SKM-1 treated with dmso at 0.1 percent for 144 hours (cell line): ENCODE measurements around the gene IFRD1.
A peak's percentile ranks its signal among the peaks of the same experiment; 100 is the strongest.

Experiments
- DNase-seq: peaks from one replicate; lab custom pipeline; 2025; ENCODE audit not compliant: unreplicated experiment; lab: John Stamatoyannopoulos, UW

The IFRD1 gene, protein sequence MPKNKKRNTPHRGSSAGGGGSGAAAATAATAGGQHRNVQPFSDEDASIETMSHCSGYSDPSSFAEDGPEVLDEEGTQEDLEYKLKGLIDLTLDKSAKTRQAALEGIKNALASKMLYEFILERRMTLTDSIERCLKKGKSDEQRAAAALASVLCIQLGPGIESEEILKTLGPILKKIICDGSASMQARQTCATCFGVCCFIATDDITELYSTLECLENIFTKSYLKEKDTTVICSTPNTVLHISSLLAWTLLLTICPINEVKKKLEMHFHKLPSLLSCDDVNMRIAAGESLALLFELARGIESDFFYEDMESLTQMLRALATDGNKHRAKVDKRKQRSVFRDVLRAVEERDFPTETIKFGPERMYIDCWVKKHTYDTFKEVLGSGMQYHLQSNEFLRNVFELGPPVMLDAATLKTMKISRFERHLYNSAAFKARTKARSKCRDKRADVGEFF

DNA sequence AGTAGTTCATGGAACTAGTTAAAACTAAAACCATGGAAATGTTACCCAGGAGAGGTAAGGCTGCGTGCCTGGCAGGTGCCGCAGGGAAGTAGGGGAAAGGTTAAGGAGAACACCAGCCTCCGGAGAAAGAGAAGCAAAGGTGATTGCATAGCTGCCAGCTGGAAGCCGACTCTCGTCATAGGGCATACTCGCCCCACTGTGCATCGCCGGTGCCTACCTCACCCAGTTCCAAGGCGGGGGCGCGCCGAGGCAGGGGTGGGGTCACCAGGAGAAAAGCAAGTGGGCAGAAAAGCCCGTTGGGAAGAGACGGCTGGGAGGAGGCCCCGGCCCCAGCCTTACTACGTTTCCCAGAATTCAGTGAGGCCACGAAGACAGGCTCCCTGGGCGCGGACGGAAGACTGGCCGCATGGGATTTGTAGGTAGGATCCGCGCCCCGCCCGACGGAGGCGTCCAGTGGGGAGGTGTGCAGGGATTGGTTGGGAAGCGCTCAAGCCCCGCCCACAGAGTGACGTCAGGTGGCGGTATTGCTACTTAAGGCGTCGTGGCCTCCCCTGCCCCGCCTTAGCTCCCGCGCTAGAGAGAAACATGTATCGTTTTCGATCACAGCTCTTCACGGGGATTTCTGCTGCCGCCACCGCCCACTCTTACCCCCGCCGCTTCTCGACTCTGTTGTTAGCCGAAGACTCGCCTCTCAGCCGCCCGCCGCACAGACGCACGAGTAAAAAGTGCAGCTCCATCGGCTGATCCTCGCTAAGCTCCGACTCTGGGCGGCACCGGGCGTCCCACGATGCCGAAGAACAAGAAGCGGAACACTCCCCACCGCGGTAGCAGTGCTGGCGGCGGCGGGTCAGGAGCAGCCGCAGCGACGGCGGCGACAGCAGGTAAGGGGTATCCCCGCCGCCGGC lies at the start of gene IFRD1:
TSS of gene IFRD1 (plus strand) at position 559 of the 905 bp plus-strand sequence. CDS start at position 788, 229 bp downstream.
- peak; percentile 94 for DNase-seq

DNA sequence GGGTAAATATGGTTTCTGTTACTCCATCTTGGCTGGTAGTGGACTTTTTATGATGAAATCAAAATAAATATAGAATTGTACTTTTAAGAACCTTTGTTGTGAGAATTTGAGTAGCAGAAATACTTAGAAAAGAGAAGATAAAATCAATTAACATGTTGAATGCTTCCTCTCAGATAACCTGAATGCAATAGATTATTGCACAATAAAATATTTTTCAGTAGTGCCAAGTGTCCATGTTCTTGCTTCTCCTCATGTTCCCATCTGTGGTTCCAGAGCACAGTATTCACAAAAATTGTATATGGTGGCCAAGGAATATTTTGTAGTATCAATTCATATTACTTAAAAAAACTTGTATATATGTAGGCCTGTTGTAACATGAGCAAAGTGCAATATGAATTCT lies 45.9 kb upstream of the IFRD1 start:
- no peak for DNase-seq

DNA sequence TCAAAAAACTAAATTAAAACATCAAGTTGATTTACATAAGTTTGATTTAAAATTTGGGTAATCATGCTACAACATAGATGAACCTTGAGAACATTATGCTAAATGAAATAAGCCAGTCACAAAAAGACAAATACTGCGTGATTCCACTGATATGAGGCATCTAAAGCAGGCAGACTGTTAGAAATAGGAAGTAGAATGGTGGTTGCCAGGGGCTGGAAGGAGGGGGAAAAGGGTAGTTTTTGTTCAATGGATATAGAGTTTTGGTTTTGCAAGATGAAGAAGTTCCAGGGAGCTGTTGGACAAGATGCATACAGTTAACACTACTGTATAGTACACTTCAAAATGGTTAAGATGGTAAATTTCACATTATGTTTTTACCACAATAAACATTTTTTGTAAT lies 45.0 kb upstream of the IFRD1 start:
- peak; percentile 13 for DNase-seq

DNA sequence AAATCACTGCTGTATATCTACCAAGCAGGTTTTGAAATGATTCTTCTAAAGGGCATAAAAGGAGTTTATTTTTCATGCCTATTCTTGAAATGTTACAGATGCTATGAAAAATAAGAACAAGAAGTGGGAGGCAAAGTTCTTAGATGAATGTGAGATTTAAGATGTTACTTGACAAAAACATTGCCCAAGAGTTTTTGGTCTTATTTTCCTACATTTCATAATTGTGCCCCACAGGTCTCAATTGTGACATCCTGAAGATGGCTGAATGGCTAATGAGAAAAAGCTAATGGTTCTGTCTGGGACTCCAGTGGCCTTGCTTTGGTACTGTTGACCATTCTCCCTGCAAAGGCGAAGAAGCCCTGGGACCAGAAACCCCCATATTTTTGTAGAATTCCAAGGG lies 43.0 kb upstream of the IFRD1 start:
- DNase-seq = no peak

DNA sequence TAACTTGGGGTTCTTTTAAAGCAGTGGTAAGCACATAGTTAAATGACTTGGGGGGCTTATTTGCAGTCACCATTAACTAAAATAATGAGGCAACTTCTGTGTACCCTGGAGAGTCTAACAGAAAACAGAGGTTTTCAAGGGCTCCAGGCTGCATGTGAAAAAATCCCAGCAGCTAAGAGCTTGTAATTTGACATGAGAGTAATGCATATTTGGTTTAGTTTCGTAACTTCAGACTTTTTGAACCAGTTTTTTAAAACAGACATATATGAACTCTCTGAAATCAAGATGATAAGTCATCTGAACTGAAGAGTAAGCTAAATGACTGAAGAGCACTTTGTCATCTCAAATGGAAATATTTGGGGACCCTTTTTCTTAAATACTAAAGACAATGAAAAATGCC lies 40.2 kb upstream of the IFRD1 start:
- no peak for DNase-seq

DNA sequence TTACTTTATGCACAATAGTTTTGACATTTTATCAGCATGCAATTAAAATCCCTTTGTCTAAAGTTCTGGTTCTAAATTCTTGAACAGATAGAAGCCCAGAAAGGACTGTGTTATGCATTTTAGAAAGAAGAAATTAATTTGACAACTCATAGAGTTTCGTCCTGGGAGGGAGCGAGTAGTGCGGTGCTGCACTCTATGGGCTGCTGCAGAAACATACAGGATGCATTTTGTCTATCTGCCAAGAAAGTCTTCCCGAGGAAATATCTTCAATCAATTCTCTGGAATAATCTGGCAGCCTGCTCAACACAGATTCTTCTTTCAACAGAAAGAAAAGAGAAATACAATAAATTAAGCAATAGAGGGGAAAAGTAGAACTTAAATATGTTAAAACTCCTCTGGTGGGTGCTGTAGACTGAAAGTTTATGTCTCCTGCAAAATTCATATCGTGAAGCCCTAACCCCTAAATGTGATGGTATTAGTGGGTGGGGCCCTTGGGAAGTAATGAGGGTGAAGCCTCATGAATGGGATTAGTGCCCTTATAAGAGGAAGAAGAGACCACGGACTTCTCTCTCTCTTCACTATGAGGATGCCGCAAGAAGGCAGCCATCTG lies 39.0 kb upstream of the IFRD1 start:
- no peak for DNase-seq

DNA sequence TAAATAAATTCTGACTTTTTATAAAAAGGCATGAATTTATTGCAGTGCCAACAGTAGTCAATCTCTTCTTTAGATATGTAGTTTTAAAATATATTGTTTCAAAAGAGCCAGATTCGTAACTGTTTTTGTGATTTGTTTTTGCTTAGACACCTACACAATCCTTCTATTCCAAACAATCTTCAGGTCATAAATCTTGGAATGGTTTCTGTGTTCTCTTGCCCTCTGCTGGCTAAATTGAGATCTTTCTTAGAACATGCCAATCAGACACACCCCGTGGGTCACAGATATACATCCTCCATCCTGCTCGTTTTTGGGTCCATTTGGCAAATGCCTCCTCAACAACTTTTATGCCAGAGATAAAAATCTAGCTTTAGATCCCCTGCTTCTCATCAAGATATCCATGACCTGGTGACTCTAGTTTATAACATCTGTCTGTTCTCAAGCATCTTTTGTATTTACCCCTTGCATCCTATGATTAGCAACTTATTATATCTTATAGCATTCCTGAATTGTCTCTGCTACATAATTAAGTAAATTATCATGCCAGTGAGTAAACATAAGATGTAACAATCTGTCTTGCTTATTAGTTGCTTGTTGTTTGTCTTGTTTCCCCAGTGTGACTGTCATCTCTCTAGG lies 35.3 kb upstream of the IFRD1 start:
- DNase-seq = no peak

DNA sequence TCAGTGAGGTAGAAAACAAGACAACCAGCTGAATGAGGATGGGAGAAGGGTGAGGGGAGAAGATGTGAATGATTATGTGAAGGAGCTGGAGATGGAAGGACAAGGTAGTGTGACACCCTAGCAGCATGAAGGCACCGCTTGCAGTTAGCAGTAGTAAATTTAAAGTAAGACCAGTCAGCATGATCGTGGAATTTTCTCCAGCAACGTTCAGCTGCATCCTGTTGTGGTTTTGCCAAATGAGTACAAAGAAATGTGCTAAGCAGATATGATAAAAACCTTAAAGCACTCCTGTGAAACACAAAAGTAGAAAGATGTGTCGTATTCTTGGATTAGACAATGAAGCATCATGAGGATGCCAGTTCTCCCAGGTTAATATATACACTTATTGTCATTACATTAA lies 34.1 kb upstream of the IFRD1 start:
- no peak for DNase-seq

DNA sequence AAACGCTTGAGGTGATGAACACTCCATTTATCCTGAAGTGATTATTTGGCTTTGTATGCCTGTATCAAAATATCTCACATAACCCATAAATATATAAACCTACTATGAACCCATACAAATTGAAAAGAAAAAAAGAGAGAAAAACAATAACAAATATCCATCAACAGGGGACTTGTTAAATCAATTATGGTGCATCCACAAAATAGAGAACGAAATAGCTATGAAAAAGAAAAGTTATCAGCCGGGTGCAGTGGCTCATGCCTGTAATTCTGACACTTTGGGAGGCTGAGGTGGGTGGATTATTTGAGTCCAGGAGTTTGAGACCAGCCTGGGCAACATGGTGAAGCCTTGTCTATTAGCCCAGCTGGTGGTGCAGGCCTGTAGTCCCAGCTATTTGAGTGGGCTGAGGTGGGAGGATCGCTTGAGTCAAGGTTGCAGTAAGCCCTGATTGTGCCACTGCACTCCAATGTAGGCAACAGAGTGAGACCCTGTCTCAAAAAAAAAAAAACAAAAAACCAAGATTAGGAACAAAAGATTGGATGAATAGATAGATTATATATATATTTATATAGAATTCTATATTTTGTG lies 30.6 kb upstream of the IFRD1 start:
- no peak for DNase-seq

DNA sequence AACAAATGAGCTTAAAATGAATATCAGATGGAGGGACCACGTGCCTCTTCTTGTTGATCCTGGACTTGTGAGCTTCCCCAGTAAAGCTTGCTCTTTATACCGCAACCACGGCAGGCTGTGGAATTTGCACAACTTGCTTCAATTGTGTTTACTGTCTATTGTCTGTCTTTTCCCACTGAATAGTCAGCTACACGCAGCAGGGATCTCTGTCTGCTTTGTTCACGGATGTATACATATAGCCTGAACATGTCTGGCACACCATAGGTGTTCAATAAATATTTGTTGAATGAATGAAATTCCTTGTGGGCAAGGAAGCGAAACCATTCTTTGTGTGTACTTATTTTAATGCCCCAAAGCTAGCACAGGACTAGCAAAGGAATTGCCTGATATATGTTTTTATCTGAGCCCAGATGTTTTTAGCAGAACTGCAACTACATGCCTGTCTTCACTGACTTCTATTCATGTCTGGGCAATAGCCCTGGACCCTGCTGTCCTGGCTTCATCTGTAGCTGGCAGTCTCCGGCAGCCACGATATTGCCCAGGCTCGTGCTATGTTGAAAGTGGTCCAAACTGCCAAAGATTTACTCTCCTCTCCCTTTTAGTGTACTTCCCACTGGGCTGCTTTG lies 29.9 kb upstream of the IFRD1 start:
- DNase-seq = no peak

DNA sequence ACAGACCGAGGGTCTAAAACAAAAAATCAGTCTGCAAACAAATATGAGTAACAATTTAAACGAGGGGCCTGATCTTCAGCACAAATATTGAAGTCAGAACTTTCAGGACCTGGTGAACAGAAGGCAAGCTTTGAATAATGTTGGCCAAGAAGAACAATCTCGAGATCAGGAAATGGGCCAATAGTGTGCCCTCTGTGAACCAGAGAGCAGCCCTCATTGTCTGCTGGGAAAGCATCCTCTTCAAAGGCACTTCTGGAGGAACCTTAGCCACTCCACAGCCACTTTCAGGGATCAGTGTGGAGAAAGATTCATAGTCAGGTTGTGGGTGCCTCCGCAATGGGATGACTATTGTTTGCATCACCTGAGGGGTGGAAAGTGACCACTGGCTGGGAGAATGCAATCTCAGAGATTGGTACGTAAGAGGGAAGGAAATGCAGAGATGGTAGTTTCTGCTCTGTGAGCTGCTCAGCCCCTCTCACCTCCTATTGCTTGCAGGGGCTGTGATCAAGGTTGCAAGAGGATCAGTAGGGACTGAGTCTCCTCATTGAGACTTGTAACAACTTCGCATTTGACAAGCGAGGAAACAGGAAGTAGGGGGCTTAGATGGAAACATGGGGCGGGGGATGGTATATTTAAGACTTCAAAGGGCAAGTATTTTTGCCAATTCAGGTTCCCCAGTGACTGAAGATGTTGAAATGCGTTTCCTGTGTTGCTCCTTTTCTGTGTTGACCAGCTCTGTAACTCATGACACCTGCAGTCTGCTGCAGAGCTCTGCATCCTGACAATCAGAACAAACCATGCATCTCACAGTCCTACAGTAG lies 28.4 kb upstream of the IFRD1 start:
- DNase-seq = peak; percentile 81

DNA sequence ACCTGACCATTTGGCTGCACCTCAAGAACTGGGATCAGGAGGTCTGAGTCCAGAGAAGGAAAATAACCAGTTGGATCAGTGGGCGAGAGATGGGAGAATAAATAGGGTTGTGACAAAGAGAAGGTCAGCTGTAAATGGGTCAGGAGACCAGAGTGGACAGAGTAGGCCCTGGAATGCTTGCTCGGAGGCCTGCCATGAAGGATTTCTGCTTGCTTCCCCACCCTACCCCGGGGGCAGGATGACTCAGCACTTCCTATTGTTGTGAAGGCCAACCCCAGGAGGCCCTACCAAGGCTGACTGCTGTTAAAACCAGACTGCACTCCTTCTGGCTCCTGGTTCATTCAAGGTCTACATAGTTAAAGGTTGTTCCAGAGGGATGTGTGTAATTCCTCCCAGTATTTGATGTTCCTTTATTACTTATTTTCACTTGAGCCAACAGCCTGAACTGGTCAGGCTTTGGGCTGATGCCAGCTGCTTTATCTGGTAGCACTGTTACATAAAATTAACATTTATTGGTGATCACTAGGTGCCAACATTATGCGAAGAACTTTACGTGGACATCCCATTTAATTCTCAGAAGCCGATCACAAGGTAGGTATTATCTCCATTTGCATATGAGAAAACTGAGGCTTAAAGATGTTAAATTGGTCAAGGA lies 27.3 kb upstream of the IFRD1 start:
- DNase-seq = peak; percentile 43

DNA sequence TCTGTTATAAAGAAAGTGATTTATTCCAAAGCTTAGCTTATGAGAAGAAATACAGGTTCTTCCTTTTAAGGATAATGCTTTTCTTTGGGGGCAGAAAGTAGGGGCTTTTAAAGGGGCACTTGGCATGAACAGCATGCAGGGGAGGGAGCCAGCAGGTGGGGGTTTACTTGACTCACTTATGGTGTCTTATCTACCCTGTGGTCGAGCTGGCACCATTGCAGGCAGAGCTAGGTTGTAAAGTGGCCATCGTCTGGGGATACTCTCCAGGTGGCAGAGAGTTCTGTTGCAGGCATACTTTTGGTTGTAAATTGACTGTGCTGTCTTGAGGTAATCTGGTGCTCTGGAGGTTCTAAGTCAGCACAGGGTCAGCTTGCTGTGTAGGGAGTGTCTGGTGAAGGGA lies 26.3 kb upstream of the IFRD1 start:
- DNase-seq = no peak

DNA sequence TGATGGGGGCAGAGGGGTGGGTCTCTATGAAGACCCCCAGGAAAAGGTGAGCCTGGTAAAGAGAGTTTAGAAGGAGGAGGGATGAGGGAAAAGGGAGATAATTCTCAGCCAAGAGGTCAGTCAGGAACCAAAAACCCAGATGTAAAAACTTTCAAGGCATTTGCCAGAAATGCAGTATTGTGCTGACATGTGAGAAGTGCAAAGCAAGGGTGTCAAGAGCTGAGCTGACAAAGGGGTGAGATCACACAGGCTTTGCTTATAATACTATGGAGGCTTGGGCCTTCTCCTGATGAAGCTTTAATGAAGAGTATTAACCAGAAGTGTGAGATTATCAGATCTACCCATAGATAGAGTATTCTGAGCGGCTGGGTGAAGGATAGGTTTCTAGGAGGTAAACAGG lies 22.3 kb upstream of the IFRD1 start:
- no peak for DNase-seq

DNA sequence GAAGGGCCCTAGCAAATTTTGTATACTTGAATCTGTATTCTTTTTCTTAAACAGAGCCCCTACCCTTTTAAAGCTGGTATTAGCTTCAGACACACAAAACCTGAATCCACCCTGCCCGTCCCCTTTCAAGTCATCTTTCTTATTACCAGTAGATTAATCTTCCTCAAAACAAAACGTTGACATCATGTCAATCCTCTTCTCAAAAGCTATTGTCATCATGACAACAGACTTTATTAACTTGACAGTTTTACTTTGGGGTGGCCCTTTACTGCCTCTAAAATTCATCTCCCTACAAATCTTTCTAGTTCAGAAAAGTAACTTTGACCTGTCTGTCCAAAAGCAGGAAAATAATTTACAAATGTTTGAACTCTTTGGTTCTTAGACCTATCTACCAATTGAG lies 21.5 kb upstream of the IFRD1 start:
- no peak for DNase-seq

DNA sequence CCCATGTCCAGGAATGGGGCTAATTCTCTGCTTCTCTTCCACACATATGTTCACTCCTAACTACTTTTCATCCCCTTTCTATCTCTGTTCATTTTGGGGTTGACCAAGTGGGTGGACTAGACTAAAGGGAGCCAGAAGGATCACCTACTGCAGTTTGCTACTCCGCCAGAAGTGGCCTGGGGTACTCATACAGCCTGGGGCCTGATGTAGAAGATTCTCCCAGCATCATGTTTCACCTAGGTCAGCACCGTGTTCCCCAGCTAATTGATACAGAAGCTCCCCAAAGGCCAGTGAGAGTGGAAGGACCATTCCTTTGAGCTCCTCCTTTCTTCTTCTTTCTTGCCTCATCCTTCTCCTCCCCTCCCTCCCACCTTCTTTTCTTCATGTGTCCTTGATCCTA lies 19.6 kb upstream of the IFRD1 start:
- no peak for DNase-seq

DNA sequence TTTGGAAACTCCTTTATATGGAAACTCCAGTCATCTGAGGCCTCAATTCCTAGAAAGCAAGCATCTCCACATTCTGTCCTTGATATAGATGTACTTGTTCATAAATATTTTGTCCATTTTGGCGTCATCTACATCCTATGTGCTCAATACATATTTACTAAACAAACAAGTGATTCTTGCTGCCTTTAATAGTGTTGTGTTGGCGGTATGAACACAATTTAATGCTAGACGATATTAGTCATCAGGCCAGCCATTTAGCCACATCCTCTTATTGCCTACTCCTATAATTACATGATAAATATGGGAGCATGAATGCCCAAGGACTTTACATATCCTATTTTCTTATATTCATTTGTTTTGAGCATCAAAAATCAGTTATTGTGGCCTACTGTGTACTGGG lies 18.5 kb upstream of the IFRD1 start:
- DNase-seq = no peak

DNA sequence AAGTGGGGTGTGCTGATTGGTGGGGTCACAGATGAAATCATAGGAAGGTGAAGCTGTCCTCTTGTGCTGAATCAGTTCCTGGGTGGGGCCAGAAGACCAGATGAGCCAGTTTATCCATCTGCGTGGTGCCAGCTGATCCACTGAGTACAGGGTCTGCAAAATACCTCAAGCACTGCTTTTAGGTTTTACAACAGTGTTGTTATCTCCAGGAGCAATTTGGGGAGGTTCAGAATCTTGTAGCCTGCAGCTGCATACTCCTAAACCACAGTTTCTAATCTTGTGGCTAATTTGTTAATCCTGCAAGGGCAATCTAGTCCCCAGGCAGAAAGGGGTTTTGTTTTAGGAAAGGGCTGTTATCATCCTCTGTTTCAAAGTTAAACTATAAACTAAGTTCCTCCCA lies 17.0 kb upstream of the IFRD1 start:
- no peak for DNase-seq

DNA sequence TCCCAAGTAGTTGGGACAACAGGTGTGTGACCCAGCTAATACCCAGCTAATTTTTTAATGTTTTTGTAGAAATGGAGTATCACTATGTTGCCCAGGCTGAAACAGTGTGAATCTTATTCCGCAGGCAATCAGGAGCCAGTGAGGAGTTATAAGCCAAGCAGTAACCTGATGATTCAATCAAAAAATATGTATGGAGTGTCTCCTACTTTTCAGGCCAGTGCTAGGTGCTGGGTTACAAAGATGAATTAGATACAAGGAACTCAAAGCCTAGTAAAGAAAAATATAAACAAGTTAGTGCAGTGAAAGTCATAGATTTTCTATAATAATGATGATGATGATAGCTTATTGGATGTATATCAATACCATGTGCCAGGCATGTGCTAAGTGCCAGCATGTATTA lies 13.2 kb upstream of the IFRD1 start:
- no peak for DNase-seq
